ENCODE measurements around the gene SSR3. TPM values are rescaled to one million over a fixed set of nuclear protein-coding genes. Genes with fewer than 3 reads are reported as not detected.

Gene SSR3
- total and polyA plus RNA-seq, 2 donors (not counting 3 experiments of a cell fraction or from before 2014, with no cell fraction given), result 155 to 355 TPM

- no peaks in the 10 kb centered on the region for H3K9me3 ChIP-seq (replicated peaks; ENCODE audit: control insufficient read depth, insufficient read depth, low read length)
- no peak for FAIRE-seq
- no peaks in the 10 kb centered on the region for H3K27me3 ChIP-seq (ENCODE audit: control insufficient read depth in 2 of 2, insufficient read depth in 2 of 2, low read length in 2 of 2)
- intact Hi-C loops (cut with micrococcal nuclease) (no loop called here), dilution Hi-C loops (cut with MboI; ENCODE audit: extremely low pct_ligation_motif_present, low sequenced_read_pairs) (no loop called here)
- DNase-seq (ENCODE audit: low read depth, low spot score), result peak; percentile 78
- H3K9me1 ChIP-seq (replicated peaks; ENCODE audit: control insufficient read depth, extremely low read depth, insufficient read depth, low read length), result no peaks in the 10 kb centered on the region
- no peak overlapping the region for H3K4me3 ChIP-seq (replicated peaks in 1 of 3; ENCODE audit: insufficient read depth in 1 of 3, low read depth in 1 of 3, low read length in 3 of 3)
- TF ChIP-seq GATA2 (IDR thresholded peaks at IDR 0.05; ENCODE audit: insufficient read depth, insufficient read length, low read depth, low read length) (no peak), EZH2 (IDR thresholded peaks at IDR 0.05; ENCODE audit: borderline replicate concordance, low read depth, low read length, severe bottlenecking) (no peak), POLR2A (IDR thresholded peaks at IDR 0.05; ENCODE audit: low read depth, low read length) (no peak), FOS (IDR thresholded peaks at IDR 0.05; ENCODE audit: borderline replicate concordance, insufficient read depth, low read length) (no peak), CTCF (IDR thresholded peaks at IDR 0.05; ENCODE audit: extremely low read depth in 1 of 2, insufficient read depth in 1 of 2, low read depth in 1 of 2, low read length in 2 of 2) (no peak), POLR2AphosphoS5 (IDR thresholded peaks at IDR 0.05; ENCODE audit: insufficient read depth, low read depth, low read length) (no peak)
- TF ChIP-seq, protein P1, sequence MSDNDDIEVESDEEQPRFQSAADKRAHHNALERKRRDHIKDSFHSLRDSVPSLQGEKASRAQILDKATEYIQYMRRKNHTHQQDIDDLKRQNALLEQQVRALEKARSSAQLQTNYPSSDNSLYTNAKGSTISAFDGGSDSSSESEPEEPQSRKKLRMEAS (IDR thresholded peaks at IDR 0.05; ENCODE audit: insufficient read depth, insufficient read length), result no peak
- BruUV-seq (replicated peaks), result no TSS peak
- no peak overlapping the region for H3K27ac ChIP-seq (ENCODE audit: insufficient read depth, low read depth, low read length)
- H2AFZ ChIP-seq (ENCODE audit: low read depth, low read length), result peak overlapping the region; percentile 35
- no peaks in the 10 kb centered on the region for H4K20me1 ChIP-seq (replicated peaks; ENCODE audit: control insufficient read depth, extremely low read depth, insufficient read depth, low read length)
- ChIA-PET CTCF (interaction anchor here (0.8 to 4.2 kb wide), 3 partner anchors 10 to 317 kb away, joined by 4 to 19 read pairs (median 7); no protein-coding TSS in a partner anchor), POLR2A (no interaction called here)
- H3K4me1 ChIP-seq (ENCODE audit: control insufficient read depth, extremely low read depth, insufficient read depth, low read length), result peaks cover 25% of the 10 kb centered on the region
- H3K9ac ChIP-seq (replicated peaks; ENCODE audit: extremely low read depth, insufficient read depth, low read length), result no peak overlapping the region
- no peaks in the 10 kb centered on the region for H3K79me2 ChIP-seq (ENCODE audit: control insufficient read depth, insufficient read depth, low read length)
- no peak overlapping the region for H3K4me2 ChIP-seq (ENCODE audit: insufficient read depth, low read length)
- H3K36me3 ChIP-seq (ENCODE audit: control insufficient read depth in 2 of 2, extremely low read depth in 1 of 2, insufficient read depth in 2 of 2, low read length in 2 of 2), result no peaks in the 10 kb centered on the region
These were observed 63.7 kb downstream of the SSR3 start for GRCh38 chr3:156491192-156491591.

Other genes starting within 250 kb of the SSR3 start
- 20.0 and 21.2 TPM in 2 replicates for gene TIPARP, start 119.5 kb upstream of the SSR3 start, total RNA-seq
- 8.1 and 9.1 TPM in 2 replicates for gene TIPARP, start 119.5 kb upstream of the SSR3 start, polyA plus RNA-seq